Astrocyte (in vitro differentiated cells and primary cell): ENCODE data around the gene MPV17L.
"Not testable (repeated sequence)": the region's sequence is repeated elsewhere in the genome, so short reads cannot be mapped to it uniquely, and the experiment has no call there.

Experiments
- EZH2 ChIP-seq: IDR thresholded peaks from 2 replicates; pipeline ENCODE4 v1.6.1; 2012; ENCODE audit warnings: mild to moderate bottlenecking, low read length, inconsistent platforms; ENCODE audit not compliant: insufficient read depth
- TF ChIP-seq, protein P1 (sequence below): IDR thresholded peaks from 2 replicates; pipeline ENCODE4 v1.5.1; 2011; ENCODE audit warnings: low read depth, mild to moderate bottlenecking, inconsistent platforms, low read length, moderate library complexity; ENCODE audit not compliant: insufficient read depth

GRCh38 chr16:15378194-15378593, 17.4 kb upstream of the MPV17L start, which contains the start of gene NPIPA5:
- TF ChIP-seq, protein P1, sequence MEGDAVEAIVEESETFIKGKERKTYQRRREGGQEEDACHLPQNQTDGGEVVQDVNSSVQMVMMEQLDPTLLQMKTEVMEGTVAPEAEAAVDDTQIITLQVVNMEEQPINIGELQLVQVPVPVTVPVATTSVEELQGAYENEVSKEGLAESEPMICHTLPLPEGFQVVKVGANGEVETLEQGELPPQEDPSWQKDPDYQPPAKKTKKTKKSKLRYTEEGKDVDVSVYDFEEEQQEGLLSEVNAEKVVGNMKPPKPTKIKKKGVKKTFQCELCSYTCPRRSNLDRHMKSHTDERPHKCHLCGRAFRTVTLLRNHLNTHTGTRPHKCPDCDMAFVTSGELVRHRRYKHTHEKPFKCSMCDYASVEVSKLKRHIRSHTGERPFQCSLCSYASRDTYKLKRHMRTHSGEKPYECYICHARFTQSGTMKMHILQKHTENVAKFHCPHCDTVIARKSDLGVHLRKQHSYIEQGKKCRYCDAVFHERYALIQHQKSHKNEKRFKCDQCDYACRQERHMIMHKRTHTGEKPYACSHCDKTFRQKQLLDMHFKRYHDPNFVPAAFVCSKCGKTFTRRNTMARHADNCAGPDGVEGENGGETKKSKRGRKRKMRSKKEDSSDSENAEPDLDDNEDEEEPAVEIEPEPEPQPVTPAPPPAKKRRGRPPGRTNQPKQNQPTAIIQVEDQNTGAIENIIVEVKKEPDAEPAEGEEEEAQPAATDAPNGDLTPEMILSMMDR, result not testable (repeated sequence)
- TF ChIP-seq EZH2, result not testable (repeated sequence)
